Brain microvascular endothelial cell (primary cell): ENCODE measurements around the gene WFIKKN1.
A peak's percentile ranks its signal among the peaks of the same experiment; 100 is the strongest.

Experiments
- DNase-seq: peaks from one replicate; pipeline ENCODE4 v3.0.0-alpha.2; 2020
- H3K27ac ChIP-seq: fragments of 250-450 bp; sonication (Bioruptor Pico); 2 replicates; pipeline ENCODE4 v1.5.1; 2020; ENCODE audit warnings: mild to moderate bottlenecking, moderate library complexity
- H3K27me3 ChIP-seq: fragments of 250-450 bp; sonication (Bioruptor Pico); replicated peaks from 2 replicates; pipeline ENCODE4 v1.5.1; 2020; ENCODE audit warnings: mild to moderate bottlenecking
- H3K36me3 ChIP-seq: fragments of 250-450 bp; sonication (Bioruptor Pico); replicated peaks from 2 replicates; pipeline ENCODE4 v1.5.1; 2020; ENCODE audit warnings: mild to moderate bottlenecking
- H3K4me3 ChIP-seq: 2 replicates; pipeline ENCODE4 v1.5.1; 2011; ENCODE audit warnings: low read depth, mild to moderate bottlenecking, control low read depth, low read length, moderate library complexity
- CTCF ChIP-seq: IDR thresholded peaks from 2 replicates; pipeline ENCODE4 v1.5.1; 2011; ENCODE audit warnings: low read depth, mild to moderate bottlenecking, moderate library complexity, low read length, control low read depth, inconsistent platforms; ENCODE audit errors: missing control alignments
- in situ Hi-C: cut with HindIII; loops from 2 replicates; pipeline ENCODE4 v1.10.0; 2017; ENCODE audit warnings: low sequenced_read_pairs, low pct_ligation_motif_present

The WFIKKN1 gene

DNA sequence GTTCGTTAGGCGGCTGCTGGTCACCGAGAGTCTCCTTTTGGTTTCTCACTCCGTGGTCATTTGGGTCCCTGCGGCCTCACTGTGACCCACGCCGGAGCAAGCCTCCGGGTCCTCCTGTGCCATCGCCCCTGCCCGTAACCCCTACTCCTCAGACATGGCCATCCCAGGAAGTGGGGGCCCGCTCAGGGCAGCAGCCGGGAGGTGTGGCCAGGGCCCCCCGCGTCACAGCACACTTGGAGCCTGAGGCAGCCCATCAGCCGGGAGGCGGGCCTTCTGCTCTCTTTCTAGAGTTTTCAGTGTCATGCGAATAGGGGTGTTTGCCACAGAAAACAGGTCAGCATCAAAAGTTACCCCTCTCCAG lies 7.9 kb upstream of the WFIKKN1 start:
- TF ChIP-seq CTCF: no peak

DNA sequence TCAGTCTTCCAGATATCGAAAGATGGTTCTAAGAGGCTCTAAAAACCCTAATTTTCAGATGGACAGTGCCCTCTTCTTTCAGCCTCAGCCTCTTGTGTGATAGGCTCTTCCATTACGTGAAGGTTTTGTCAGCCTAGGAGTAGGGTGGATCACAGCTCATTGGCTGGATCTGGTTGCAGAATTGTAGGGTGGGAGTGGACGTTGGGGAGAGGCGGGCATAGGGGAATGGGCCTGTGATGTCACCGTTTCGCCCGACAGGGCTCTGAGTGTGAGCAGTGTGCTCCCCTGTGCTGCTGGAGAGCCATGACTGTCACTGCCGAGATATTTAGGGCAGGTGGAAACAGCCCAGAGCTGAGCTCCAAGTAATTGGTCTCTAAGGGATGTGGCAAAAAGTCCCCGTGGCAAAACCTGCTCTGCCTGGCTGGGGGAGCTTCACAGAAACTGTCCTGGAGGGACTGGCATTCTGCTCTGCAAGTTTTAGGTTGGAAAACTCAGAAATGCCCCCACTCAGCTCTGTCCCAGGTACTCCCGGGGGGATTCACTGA lies 6.2 kb upstream of the WFIKKN1 start:
- Histone ChIP-seq H3K4me3 (no peak overlapping the region), H3K36me3 (peaks cover 6% of the 10 kb centered on the region), H3K27me3 (no peaks in the 10 kb centered on the region), H3K27ac (no peak overlapping the region)
- in situ Hi-C loops: no loop called here
- no peak for DNase-seq
- no peak for TF ChIP-seq CTCF

More for the DNA sequence above, 7.9 kb upstream of the WFIKKN1 start:
- in situ Hi-C loops: no loop called here
- Histone ChIP-seq H3K36me3 (peaks cover 6% of the 10 kb centered on the region), H3K27me3 (no peaks in the 10 kb centered on the region), H3K4me3 (no peak overlapping the region), H3K27ac (peak overlapping the region; percentile 59)
- no peak for DNase-seq

DNA sequence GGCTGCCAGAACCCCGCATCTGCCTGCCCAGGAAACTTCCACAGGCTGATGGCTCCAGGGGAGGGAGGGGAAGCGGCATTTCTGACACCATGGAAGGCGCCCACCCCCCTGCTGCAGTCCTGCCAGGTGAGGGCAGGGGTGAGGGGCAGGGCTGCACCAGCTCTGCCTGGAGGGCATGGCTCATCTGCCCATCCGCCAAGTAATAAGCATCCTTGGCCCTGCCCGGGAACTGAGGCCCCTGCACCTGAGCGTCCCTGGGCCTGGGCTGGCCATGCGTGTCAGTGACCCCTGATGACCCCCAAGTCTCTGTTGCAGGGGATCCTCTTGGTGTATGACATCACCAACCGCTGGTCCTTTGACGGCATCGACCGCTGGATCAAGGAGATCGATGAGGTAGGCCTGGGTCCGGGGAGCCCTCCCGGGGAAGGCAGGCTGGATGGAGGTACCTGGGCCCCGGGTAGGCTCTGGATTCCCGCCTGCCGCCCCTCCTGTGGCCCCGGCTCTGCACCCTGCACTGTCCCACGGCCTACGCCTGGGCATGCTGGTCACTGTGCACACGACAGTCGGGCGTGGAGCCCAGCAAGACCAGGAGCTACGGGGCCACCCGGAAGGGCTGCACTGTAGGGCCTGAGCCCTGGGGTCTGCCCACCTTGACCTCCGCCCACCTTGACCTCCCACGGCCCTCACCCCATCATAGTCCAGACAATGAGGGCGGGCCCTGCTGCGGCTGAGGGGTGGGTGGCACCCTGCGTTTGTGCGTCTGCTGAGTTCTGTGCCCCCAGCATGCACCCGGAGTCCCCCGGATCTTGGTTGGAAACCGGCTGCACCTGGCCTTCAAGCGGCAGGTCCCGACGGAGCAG lies 5.4 kb upstream of the WFIKKN1 start:
- H3K27me3 ChIP-seq: no peaks in the 10 kb centered on the region
- in situ Hi-C loops: no loop called here
- TF ChIP-seq CTCF: no peak
- no peak overlapping the region for H3K27ac ChIP-seq
- peaks cover 6% of the 10 kb centered on the region for H3K36me3 ChIP-seq
- H3K4me3 ChIP-seq: no peak overlapping the region
- no peak for DNase-seq

- Histone ChIP-seq H3K36me3 (peaks cover 6% of the 10 kb centered on the region), H3K4me3 (no peak overlapping the region), H3K27me3 (no peaks in the 10 kb centered on the region), H3K27ac (peak overlapping the region; percentile 65)
- in situ Hi-C loops: no loop called here
- DNase-seq: no peak
- no peak for TF ChIP-seq CTCF
Observed at GRCh38 chr16:625977-626765, 4.6 kb upstream of the WFIKKN1 start.

DNA sequence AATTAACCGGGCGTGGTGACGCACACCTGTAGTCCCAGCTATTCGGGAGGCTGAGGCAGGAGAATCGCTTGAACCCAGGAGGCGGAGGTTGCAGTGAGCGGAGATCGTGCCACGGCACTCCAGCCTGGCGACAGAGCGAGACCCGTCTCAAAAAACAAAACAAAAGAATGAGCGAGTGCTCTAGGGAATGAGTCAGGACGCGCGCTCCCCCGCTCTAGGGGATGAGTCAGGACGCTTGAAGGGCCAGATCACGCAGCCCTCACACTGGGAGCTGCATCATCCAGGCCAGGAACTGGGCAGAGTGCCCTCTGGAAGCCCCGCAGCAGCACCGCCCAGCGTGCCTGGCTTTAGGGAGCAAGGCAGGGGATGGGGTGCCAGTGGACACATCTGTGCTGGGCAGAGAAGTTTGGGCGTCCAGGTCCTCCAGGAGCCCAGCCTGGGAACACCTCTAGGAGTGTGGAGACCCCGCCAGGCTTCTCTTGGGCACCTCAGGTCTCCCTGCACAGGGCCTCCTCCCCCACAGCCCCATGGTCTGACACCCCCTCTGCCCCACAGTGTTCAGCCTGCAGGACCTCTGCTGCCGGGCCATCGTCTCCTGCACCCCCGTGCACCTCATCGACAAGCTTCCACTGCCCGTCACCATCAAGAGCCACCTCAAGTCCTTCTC lies 3.9 kb upstream of the WFIKKN1 start:
- no peaks in the 10 kb centered on the region for H3K27me3 ChIP-seq
- no peak for TF ChIP-seq CTCF
- DNase-seq: peak; percentile 96
- in situ Hi-C loops: no loop called here
- H3K36me3 ChIP-seq: peaks cover 6% of the 10 kb centered on the region
- peak overlapping the region; percentile 65 for H3K27ac ChIP-seq
- no peak overlapping the region for H3K4me3 ChIP-seq
